Gastrocnemius medialis (tissue), 4 donors: ENCODE data around the gene NFATC4.

Source experiments
- POLR2A ChIP-seq, 2 donors: fragments of 450-650 bp; IDR thresholded peaks; one replicate each; pipeline ENCODE4 v1.6.1; 2017; ENCODE audit warnings: antibody characterized with exemption in 2 of 2, mild to moderate bottlenecking in 2 of 2, moderate library complexity in 2 of 2
- TF ChIP-seq, protein P1 (sequence below), 5 experiments: fragments of 450-650 bp in 3 of 5; fragments of 200-600 bp in 2 of 5; sonication (generic) in 2 of 5; IDR thresholded peaks in 4 of 5; conservative IDR thresholded peaks in 1 of 5; 1 replicate in 4 of 5; 2 replicates in 1 of 5; pipeline ENCODE4 v1.5.1; 2016 to 2019; ENCODE audit warnings: antibody characterized with exemption in 5 of 5, mild to moderate bottlenecking in 3 of 5, moderate library complexity in 3 of 5

DNA sequence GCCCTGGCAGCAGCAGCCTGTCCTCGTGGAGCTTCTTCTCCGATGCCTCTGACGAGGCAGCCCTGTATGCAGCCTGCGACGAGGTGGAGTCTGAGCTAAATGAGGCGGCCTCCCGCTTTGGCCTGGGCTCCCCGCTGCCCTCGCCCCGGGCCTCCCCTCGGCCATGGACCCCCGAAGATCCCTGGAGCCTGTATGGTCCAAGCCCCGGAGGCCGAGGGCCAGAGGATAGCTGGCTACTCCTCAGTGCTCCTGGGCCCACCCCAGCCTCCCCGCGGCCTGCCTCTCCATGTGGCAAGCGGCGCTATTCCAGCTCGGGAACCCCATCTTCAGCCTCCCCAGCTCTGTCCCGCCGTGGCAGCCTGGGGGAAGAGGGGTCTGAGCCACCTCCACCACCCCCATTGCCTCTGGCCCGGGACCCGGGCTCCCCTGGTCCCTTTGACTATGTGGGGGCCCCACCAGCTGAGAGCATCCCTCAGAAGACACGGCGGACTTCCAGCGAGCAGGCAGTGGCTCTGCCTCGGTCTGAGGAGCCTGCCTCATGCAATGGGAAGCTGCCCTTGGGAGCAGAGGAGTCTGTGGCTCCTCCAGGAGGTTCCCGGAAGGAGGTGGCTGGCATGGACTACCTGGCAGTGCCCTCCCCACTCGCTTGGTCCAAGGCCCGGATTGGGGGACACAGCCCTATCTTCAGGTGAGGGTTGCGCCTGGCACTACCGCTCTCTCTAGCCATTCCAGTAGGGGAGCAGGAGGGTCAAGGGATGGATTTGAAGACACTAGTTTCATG lies 2.1 kb downstream of the NFATC4 start:
- TF ChIP-seq POLR2A (IDR thresholded peaks at IDR 0.05), result no peak
- TF ChIP-seq, protein P1, sequence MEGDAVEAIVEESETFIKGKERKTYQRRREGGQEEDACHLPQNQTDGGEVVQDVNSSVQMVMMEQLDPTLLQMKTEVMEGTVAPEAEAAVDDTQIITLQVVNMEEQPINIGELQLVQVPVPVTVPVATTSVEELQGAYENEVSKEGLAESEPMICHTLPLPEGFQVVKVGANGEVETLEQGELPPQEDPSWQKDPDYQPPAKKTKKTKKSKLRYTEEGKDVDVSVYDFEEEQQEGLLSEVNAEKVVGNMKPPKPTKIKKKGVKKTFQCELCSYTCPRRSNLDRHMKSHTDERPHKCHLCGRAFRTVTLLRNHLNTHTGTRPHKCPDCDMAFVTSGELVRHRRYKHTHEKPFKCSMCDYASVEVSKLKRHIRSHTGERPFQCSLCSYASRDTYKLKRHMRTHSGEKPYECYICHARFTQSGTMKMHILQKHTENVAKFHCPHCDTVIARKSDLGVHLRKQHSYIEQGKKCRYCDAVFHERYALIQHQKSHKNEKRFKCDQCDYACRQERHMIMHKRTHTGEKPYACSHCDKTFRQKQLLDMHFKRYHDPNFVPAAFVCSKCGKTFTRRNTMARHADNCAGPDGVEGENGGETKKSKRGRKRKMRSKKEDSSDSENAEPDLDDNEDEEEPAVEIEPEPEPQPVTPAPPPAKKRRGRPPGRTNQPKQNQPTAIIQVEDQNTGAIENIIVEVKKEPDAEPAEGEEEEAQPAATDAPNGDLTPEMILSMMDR (IDR thresholded peaks at IDR 0.05 in 4 of 5, conservative IDR thresholded peaks at IDR 0.05 in 1 of 5), result no peak
